LoVo (cell line): ENCODE measurements around the gene ADAM30.

Experiments
- DNase-seq: peaks from one replicate; pipeline ENCODE4 v3.0.0-alpha.2; 2016; ENCODE audit warnings: low spot score

ADAM30 gene

GRCh38 chr1:119908661-119909060, 12.3 kb upstream of the ADAM30 start:
- DNase-seq: no peak

DNA sequence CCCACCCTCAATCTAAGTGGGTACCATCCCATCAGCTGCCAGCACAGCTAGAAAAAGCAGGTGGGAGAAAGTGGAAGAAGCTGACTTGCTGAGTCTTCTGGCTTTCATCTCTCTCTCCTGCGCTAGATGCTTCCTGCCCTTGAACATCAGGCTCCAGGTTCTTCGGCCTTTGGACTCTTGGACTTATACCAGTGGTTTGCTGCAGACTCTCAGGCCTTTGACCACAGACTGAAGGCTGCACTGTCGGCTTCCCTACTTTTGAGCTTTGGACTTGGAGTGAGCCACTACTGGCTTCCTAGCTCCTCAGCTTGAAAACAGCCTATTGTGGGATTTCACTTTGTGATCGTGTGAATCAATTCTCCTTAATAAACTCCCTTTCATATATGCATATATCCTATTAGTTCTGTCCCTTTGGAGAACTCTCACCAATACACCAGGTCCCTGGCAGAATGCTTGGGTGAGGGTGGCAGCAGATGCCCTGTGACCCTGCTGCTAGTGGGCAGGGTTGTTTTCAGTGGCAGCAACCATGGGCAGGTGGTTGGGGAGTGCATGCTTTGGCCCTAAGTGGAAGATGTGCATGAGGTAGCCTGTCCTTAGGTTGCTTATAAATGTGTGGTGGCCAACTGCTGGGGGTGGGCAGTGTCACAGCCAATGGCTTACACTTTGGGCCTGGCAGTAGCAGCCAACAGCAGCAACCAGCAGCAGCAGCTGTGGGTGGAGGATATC, 10.8 kb upstream of the ADAM30 start:
- no peak for DNase-seq

GRCh38 chr1:119903443-119903835, 7.1 kb upstream of the ADAM30 start:
- DNase-seq: peak; percentile 31

- no peak for DNase-seq
These were observed 6.6 kb upstream of the ADAM30 start for GRCh38 chr1:119902775-119903442.

DNA sequence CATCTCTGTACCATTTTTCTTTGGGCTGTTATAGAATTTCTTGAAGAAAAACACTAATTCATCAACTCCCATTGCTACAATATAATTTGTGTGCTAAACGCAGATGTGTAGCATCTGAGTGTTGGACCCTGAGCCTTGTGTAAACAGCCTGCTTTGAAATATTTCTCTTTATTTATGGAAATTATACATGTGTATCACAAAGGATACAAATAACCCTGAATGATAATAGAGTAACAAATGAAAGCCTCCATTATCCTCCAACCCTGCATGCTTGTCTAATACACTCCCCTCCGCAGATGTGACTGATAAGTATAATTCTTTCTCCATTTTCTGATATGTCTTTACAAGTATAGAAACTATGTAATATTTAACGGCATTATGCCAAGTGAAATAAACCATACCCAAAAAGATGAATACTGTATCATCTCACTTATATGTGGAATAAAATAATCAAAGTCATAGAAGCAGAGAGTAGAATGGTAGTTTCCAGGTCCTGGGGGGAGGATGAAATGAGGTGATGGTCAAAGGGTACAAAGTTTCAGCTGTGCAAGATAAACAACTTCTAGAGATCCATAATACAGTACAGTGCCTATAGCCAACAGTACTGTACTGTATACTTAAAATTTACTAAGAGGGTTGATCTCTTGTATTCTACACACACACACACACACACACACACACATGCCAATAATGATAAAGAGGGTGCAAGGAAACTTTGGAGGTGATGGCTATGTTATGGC, 2.8 kb upstream of the ADAM30 start:
- no peak for DNase-seq

DNA sequence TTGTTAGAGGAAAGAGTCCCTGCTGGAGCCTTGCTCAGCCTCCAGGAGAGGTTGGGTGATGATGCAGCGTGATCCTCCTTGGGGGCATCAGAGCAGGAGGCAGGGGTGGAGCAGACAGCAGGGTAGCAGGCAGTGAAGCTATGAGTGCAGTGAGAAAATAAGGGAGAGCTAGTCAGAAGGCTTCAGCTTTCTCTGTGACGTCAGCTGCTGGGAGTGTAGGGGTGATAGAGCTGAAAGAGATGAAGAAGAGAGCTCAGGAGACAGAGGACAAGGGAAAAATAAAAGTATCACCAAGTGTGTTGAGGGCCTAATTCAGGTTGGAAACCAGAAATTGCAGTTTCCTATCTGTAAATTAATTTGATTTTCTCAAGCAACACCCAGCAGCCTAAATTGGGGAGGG, 2.2 kb upstream of the ADAM30 start:
- no peak for DNase-seq

- DNase-seq: no peak
These were observed 1.2 kb downstream of the ADAM30 start for GRCh38 chr1:119895102-119895501.

DNA sequence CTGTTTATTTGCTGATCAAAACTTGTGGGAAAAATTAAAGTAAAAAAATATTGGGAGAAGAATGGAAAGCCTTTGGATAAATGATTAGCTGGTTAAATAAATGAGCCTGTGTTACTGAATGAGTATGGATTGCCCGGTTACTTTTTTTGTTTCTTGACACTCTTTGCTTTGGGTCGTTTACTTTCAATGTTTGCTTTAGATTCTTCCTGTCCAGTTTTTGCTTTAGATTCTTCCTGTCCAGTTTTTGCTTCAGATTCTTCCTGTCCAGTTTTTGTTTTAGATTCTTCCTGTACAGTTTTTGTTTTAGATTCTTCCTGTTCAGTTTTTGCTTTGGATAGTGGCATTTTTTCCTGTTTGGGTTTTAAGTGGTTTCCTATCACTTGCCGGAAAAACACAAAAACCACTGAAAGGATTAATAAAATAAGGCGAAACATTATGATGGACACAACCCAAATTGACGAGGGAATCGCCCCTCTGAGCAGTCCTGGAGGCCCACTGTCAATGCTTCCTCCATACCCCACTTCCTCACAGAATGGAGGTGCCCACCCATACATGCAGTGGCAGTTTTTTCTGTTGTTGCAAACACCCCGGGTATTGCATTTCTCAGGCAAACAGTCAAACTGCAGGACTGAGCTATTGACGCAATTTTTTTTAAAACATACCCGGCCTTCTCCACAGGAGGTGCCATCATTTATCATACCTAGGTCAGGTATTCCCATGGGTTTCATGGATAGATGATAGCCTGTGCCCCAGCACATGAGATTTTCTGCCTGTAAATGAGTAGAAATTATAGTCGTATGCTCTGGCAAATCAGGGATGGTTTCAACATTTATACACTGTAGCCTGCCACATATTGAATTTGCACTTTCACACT, 2.3 kb downstream of the ADAM30 start:
- DNase-seq: no peak

DNA sequence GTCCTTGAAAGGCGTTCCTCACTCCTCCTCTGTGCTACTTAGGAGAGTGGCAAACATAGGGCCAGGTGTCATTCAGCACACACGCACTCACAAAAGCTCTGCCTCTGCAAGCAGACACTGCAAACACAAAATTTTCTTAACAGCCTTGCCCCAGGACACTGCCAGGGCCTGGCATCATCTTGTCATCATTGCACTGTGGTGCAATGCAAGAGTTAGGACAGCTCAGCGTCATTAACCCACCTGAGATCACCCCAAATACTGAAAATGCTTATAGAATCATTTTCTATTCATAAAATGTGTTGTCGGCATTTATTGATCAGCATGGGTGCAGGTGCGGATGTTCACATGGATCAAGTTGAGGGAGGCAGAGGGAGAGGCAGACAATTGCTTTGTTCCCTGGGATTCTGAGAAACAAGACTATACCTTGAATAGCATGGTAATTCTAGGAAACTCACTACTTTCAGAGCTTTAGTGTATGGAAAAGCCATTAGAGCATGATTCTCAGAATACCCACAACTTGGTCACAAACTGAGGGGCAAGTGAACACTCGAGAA, 3.0 kb downstream of the ADAM30 start:
- no peak for DNase-seq

DNA sequence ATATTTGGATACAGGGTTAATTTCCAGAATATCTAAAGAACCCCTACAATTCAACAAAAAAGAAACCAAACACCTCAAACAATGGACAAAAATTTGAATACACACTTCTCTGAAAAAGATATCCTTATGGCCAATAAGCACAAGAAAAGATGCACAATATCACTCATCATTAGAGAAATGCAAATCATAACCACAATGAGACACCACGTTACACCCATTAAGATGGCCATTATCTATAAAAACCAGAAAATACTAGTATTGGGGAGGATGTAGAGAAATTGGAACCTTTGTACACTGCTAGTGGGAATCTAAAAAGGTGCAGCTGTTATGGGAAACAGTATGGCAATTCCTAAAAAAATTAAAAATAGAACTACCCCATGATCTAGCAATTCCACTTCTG, 4.9 kb downstream of the ADAM30 start:
- no peak for DNase-seq

DNA sequence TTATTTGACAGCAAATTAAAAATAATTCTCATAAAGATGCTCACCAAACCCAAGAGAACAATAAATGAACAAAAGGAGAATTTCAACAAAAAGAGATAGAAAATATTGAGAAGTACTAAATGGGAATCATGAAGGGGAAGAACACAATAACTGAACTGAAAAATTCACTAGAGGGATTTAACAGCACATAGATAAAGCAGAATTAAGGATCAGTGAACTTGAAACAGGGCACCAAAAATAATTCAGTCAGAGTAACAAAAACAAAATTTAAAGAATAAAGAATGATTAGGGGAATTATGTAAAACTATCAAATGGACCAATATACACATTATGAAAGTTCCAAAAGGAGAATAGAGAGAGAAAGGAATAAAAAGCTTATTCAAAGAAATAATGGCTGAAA, 7.8 kb downstream of the ADAM30 start:
- no peak for DNase-seq

DNA sequence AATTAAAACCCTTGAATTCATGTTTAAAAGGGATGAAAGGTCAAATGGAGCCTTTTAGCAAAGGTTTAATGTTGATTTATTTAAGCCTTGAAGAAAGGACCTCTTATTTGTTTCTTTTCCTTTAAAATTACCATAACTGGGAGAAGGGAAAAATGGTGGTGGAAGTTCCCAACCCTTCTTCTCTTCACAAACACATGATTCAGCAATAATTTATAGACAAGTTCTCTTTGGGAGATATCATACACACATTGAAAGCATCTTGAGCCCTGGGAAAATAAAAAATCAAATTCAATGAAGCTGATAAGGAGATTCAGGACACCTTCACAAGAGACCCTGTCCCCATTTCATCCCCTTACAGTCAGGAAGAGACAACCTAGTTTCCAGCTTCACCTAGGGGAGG, 8.9 kb downstream of the ADAM30 start:
- no peak for DNase-seq

- no peak for DNase-seq
These were observed 10.2 kb downstream of the ADAM30 start for GRCh38 chr1:119885903-119886783.

GRCh38 chr1:119884711-119885110, 11.6 kb downstream of the ADAM30 start:
- no peak for DNase-seq

DNA sequence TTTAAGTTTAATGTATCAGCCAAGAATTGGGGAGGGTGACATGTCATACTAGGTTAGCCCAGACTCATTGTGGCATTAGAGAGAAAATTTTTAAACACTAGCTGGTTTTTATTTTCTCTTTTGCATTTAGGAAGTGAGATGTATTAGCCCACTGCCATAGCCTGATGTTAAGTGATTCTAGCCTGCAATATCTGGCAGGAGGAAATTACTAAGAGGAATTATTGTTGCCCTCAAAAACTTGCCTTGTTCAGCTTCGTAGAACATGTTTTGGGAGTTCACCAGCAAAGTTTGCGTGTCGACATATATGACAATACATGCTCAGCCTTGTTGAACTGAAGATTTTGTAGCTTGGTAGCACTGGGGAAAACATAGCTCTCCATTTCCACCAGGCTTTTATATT, 12.5 kb downstream of the ADAM30 start:
- DNase-seq: no peak

- DNase-seq: no peak
These were observed 13.9 kb downstream of the ADAM30 start for GRCh38 chr1:119882132-119883049.

DNA sequence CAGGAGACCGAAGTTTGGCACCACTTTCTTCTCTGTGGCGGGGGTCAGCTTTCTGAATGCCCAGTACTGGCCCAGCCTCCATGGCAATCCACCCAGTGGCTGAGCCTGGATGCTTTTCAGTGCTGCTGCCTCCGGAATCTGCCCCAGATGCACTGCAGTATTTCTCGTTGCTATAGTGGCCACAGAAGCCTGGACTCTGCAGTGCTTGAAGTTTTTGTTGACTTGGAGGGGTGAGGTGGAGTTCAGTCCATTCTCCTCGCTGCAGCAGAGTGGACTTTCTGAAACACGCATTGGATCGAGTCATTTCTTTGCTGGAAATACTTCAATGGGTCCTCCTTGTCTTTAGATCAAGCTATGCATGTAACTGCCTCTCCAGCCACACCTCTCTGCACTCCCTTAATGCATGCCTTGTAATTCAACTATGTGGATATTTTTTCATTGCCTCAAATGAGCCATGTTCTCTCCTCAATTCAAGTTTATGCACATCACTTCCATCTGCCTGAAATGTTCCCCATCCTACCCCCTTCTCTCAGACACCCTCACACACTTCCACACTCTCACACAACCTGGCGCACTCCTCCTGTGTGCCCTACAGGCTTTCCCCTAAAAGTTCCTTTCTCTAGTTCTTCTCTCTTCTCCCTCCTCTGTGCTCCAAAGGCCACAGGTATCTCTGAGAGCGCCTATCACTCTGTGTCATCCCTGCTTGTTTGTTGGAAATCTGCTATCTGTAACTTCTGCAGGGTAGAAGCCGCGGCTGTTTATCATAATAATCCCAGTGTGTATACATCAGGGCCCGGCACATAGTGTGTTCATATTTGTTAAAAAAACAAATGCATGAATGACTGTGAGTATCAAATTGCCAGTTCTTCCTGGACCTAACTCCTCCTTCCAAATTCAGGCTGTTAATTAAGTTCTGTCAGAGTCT, 16.5 kb downstream of the ADAM30 start:
- no peak for DNase-seq

- no peak for DNase-seq
These were observed 18.1 kb downstream of the ADAM30 start for GRCh38 chr1:119878171-119878570.

DNA sequence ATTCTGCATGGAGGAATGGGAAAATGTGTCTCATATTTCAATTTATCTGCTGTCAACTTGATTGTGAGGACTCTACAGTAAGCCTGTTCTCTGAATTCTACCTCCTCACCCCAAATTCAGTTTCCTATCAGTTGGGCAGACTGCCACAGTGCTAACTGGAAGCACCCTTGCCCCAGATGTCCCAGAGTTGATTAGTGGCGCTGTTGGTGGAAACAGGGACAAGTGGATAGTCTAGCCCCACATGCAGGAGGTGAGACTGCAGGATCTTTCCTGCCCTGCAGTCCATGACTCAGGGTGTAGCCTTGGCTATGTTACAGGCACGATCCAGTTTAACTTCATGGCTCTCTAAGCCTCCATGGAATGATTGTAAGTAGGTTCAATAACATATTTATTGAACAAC, 22.1 kb downstream of the ADAM30 start:
- no peak for DNase-seq
